Progenitor cell of endocrine pancreas (in vitro differentiated cells): Measurements from ENCODE around the gene C1orf21. TPM values are rescaled to one million over a fixed set of nuclear protein-coding genes. Genes with fewer than 3 reads are reported as not detected.

Experiments
- DNase-seq: peaks from one replicate; pipeline ENCODE4 v3.0.0; 2021; ENCODE audit warnings: low spot score; ENCODE audit not compliant: unreplicated experiment
- H3K27ac Mint-ChIP-seq: 2 replicates; pipeline ENCODE4 v1.8.0; 2021; ENCODE audit warnings: mild to moderate bottlenecking, moderate library complexity, mixed read lengths
- H3K27me3 Mint-ChIP-seq: 2 replicates; pipeline ENCODE4 v1.8.0; 2021; ENCODE audit warnings: mixed read lengths
- H3K36me3 Mint-ChIP-seq: 2 replicates; pipeline ENCODE4 v1.8.0; 2022; ENCODE audit warnings: mixed read lengths; ENCODE audit not compliant: insufficient read depth
- H3K4me1 Mint-ChIP-seq: 2 replicates; pipeline ENCODE4 v1.8.0; 2021; ENCODE audit warnings: low read depth, mixed read lengths
- H3K4me3 Mint-ChIP-seq: 2 replicates; pipeline ENCODE4 v1.8.0; 2021; ENCODE audit warnings: low read depth, mild to moderate bottlenecking, moderate library complexity, mixed read lengths
- H3K9me3 Mint-ChIP-seq: 2 replicates; pipeline ENCODE4 v1.8.0; 2021; ENCODE audit warnings: low read depth, mixed read lengths
- total RNA-seq: library from RNA; stranded (reverse); gene quantifications from 2 replicates; pipeline ENCODE4 v1.2.1, GENCODE V29; 2021
- TF ChIP-seq, protein P1 (sequence below): fragments of 200-600 bp; sonication (generic); IDR thresholded peaks from one replicate; pipeline ENCODE4 v1.5.0; 2021; ENCODE audit warnings: antibody characterized with exemption, mild to moderate bottlenecking; ENCODE audit not compliant: unreplicated experiment

C1orf21 gene
- total RNA-seq, 1 donor from 2014 or later: 10.0 TPM

DNA sequence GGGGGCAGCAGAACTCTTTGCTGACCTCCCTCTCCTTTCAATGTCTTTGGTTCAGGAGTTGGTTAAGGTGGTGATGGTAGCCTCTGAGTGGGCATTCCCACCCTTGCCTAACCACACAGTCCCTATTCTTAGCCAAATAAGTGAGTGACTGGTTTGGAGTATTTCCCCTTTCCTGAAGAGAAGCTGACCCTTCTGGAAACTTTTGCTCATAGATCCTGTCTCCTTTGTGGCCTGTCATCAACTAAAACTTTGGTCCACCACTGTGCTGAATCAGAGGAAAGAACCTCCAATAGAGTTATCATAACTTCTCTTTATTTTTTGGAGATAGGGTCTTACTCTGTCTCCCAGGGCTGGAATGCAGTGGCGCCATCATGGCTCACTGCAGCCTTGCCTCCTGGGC is 31.1 kb downstream of the C1orf21 start:
- Mint-ChIP-seq H3K27ac (no peak overlapping the region), H3K4me1 (peaks cover 5% of the 10 kb centered on the region), H3K27me3 (peaks cover 9% of the 10 kb centered on the region), H3K36me3 (peaks cover 2% of the 10 kb centered on the region), H3K4me3 (no peak overlapping the region), H3K9me3 (no peaks in the 10 kb centered on the region)
- no peak for DNase-seq
- TF ChIP-seq, protein P1, sequence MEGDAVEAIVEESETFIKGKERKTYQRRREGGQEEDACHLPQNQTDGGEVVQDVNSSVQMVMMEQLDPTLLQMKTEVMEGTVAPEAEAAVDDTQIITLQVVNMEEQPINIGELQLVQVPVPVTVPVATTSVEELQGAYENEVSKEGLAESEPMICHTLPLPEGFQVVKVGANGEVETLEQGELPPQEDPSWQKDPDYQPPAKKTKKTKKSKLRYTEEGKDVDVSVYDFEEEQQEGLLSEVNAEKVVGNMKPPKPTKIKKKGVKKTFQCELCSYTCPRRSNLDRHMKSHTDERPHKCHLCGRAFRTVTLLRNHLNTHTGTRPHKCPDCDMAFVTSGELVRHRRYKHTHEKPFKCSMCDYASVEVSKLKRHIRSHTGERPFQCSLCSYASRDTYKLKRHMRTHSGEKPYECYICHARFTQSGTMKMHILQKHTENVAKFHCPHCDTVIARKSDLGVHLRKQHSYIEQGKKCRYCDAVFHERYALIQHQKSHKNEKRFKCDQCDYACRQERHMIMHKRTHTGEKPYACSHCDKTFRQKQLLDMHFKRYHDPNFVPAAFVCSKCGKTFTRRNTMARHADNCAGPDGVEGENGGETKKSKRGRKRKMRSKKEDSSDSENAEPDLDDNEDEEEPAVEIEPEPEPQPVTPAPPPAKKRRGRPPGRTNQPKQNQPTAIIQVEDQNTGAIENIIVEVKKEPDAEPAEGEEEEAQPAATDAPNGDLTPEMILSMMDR: no peak

DNA sequence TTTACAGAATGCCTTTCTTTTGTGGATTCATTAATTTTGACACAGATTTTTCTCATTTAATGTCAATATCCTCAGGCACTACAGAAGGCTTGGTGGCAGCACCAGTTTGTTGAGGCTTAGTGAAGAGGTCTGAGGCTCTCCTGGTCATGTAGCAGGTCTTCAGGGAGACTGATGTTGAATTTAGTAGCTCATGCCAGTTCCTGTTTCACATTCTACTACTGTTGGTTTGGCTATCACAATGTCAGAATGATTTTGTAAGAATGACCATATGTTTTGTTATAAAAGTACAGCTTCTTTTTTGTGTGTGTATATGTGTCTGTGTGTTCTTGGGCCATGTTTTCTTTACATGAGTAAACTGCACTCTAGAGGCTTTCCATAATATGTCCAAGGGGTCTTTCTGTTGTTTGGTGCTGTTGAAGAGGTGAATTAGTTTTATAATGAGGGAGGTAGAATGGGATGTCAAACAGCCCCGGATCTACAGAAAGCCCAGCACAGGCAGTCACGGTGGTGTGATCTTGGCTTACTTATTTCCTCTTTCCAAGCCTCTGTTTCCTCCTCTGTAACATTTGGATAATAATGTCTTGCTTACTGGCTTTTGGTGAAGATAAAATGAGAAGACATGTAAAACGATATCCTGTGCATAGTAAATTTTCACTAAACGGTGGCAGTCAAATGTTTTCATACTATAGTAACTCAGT is 32.0 kb downstream of the C1orf21 start:
- Mint-ChIP-seq H3K4me1 (peaks cover 5% of the 10 kb centered on the region), H3K27ac (no peak overlapping the region), H3K9me3 (no peaks in the 10 kb centered on the region), H3K27me3 (peaks cover 9% of the 10 kb centered on the region), H3K36me3 (peaks cover 2% of the 10 kb centered on the region), H3K4me3 (no peak overlapping the region)
- no peak for DNase-seq
- TF ChIP-seq, protein P1: no peak

DNA sequence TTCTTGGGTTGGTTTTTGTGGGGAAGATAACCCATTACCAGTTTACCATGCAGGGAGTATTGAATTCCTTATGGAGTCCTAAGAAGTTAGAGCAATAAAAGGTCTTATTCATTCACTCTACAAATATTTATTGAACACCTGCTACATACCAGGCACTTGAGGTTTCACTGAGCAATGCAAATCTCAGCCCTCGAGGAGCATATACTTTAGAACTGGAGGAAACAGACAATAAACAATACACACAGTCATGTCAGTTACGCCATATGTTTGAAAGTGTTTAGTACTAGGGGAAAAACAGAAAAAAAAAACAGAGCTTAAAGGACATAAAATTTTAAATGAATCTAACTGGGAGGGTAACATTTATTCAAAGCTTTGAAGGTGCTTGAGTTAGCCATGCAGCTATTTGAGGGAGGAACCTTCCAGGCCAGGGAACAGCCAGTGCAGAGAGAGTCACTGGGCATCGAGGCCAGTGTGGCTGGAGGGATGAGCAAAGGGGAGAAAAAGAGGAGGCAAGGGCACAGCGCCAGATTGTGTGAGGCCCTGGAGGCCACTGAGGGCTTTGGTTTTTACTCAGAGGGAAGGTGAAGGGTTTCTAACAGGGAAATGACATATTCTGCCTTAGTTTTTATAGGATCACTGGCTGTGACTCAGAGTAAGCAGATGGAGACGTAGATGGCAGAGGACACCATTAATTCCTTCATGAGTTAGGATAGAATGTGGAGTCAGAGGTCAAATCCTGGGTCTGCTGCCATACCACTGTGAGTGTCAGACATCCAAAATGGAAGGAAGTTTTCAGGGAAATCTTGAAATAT is 32.7 kb downstream of the C1orf21 start:
- H3K9me3 Mint-ChIP-seq: no peaks in the 10 kb centered on the region
- H3K36me3 Mint-ChIP-seq: peaks cover 2% of the 10 kb centered on the region
- no peak overlapping the region for H3K4me3 Mint-ChIP-seq
- H3K27me3 Mint-ChIP-seq: peaks cover 9% of the 10 kb centered on the region
- H3K4me1 Mint-ChIP-seq: peaks cover 5% of the 10 kb centered on the region
- H3K27ac Mint-ChIP-seq: peak overlapping the region; percentile 58
- no peak for DNase-seq
- TF ChIP-seq, protein P1: no peak

DNA sequence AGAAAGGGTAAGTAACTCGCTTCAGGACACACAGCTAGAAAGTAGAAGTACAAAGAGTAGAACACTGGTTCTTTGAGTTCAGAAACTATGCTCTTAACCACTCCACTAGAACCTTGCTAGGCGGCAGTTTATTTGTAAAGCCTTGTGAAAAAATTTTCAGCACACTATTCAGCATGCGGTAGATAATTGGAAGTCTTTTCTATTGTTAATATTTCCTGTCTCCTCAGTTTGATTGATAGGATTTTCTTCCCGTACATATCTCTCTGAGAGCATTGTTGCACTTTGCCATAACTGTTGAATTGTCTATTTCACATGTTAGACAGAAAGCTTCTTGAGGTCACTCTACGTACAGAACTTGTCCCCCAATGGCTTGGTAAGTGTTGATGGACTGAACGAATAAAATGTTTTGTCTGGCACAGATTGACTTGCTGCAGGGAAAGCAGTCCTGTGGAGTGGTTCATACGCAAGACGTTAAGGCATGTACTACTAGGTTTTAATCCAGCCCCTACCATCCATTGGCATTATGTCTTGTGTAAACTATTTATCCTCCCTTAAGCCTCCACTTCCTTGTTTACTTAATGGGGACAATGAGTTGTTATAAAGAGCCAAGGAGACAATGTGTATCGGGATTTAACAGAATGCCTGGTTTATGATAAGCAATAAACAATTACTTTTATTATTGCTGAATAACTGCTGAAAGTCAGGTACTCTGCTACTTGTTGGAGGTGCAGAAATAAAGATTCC is 35.8 kb downstream of the C1orf21 start:
- TF ChIP-seq, protein P1: no peak
- DNase-seq: no peak
- Mint-ChIP-seq H3K9me3 (no peaks in the 10 kb centered on the region), H3K4me1 (peaks cover 5% of the 10 kb centered on the region), H3K36me3 (no peaks in the 10 kb centered on the region), H3K27ac (no peak overlapping the region), H3K27me3 (peaks cover 4% of the 10 kb centered on the region), H3K4me3 (no peak overlapping the region)

DNA sequence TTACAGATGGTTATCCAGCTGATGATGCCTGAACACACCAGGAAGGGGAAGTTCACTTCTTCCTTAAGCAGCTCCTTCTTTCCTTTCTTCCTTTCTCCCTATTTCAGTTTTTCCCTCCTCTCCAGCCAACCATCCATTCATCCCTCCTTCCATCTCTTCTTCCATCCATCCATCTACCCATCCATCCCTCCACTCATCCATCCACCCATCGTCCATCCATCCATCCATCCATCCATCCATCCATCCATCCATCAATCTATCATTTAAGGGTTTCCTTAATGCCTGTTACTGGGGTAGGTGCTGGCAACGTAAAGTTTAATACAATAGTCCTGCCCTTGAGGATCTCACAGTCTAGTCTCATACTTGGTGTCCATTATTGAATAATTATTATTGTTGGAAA is 36.8 kb downstream of the C1orf21 start:
- no peaks in the 10 kb centered on the region for H3K9me3 Mint-ChIP-seq
- peaks cover 5% of the 10 kb centered on the region for H3K4me1 Mint-ChIP-seq
- H3K4me3 Mint-ChIP-seq: no peak overlapping the region
- peaks cover 4% of the 10 kb centered on the region for H3K27me3 Mint-ChIP-seq
- H3K36me3 Mint-ChIP-seq: no peaks in the 10 kb centered on the region
- DNase-seq: no peak
- TF ChIP-seq, protein P1: no peak
- H3K27ac Mint-ChIP-seq: no peak overlapping the region
